Measurements from ENCODE around the gene ST3GAL5.
A peak's percentile ranks its signal among the peaks of the same experiment; 100 is the strongest.

GRCh38 chr2:85930129-85931124 is 41.6 kb upstream of the ST3GAL5 start:
- TF ChIP-seq EP300 (IDR thresholded peaks at IDR 0.05) (peak in 1 of 2 donors; percentile 44), CTCF (IDR thresholded peaks at IDR 0.05) (no peak)
